ENCODE data around the gene CXCL10.

GRCh38 chr4:76001700-76002099 lies 21.6 kb downstream of the CXCL10 start:
- TF ChIP-seq POLR2A (IDR thresholded peaks at IDR 0.05; ENCODE audit: low read depth, low read length) (no peak), GATAD2B (conservative IDR thresholded peaks at IDR 0.05; ENCODE audit: low read depth) (no peak), EGR1 (IDR thresholded peaks at IDR 0.05; ENCODE audit: borderline replicate concordance in 1 of 2, low read depth in 2 of 2, low read length in 2 of 2) (no peak), CTCF (IDR thresholded peaks at IDR 0.05 in 2 of 3, conservative IDR thresholded peaks at IDR 0.05 in 1 of 3; ENCODE audit: control insufficient read depth in 2 of 3, extremely low read depth in 1 of 3, insufficient read depth in 1 of 3, low read depth in 3 of 3, low read length in 3 of 3) (no peak), SMAD5 (IDR thresholded peaks at IDR 0.05; ENCODE audit: low read depth) (no peak)

Data from GM12878 (cell line).